ENCODE data around the gene STX1A. TPM values are rescaled to one million over a fixed set of nuclear protein-coding genes. Genes with fewer than 3 reads are reported as not detected.

The STX1A gene
- total and polyA plus RNA-seq, 2 of the 13 experiments (the other 11 are each of a cell fraction or from before 2014, with no cell fraction given), result 6.1 to 12.2 TPM

DNA sequence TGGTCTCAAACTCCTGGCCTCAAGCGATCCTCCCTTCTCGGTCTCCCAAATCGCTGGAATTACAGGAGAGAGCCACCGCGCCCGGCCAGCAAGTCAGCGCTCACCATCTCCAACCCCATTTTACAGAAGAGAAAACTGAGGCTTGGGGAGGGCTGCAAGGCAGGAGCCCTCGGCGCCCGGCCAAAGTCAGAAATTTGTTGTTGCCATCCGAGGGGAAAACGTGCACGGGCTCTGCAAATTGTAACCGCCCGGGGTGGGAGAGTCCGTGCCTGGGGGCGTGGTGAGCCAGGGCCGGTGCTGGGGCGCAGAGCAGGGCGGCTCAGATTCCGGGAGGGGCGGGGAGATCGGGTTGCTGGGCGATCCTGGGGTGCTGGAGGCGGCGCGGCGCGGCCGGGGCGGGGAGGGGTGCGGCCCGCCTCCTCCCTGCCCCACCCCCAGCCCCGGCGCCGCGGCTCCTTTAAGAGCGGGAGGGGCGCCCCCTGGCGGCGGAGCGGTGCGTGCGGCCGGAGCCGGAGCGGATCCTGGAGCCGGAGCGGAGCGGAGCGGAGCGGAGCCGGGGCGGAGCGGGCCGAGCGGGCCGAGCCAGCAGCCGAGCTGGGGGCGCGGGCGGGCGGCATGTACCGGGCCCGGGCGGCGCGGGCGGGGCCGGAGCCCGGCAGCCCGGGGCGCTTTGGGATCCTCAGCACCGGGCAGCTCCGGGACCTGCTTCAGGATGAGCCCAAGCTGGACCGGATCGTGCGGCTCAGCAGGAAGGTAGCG lies 51.9 kb downstream of the STX1A start, which contains the start of gene VPS37D (continued):
- TF ChIP-seq, protein P1, sequence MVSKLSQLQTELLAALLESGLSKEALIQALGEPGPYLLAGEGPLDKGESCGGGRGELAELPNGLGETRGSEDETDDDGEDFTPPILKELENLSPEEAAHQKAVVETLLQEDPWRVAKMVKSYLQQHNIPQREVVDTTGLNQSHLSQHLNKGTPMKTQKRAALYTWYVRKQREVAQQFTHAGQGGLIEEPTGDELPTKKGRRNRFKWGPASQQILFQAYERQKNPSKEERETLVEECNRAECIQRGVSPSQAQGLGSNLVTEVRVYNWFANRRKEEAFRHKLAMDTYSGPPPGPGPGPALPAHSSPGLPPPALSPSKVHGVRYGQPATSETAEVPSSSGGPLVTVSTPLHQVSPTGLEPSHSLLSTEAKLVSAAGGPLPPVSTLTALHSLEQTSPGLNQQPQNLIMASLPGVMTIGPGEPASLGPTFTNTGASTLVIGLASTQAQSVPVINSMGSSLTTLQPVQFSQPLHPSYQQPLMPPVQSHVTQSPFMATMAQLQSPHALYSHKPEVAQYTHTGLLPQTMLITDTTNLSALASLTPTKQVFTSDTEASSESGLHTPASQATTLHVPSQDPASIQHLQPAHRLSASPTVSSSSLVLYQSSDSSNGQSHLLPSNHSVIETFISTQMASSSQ (IDR thresholded peaks at IDR 0.05; ENCODE audit: low read depth), result no peak
- TF ChIP-seq, protein P1 (CRISPR knock-in tag; IDR thresholded peaks at IDR 0.05; ENCODE audit: borderline replicate concordance), result no peak
- TF ChIP-seq ZGPAT (CRISPR knock-in tag; IDR thresholded peaks at IDR 0.05) (0 out of 2 replicates have a peak, but pooled peaks have one; percentile 35), ZNF260 (CRISPR knock-in tag; IDR thresholded peaks at IDR 0.05; ENCODE audit: borderline replicate concordance, low read depth) (no peak), GATAD1 (CRISPR knock-in tag; IDR thresholded peaks at IDR 0.05) (0 out of 2 replicates have a peak, but pooled peaks have one; percentile 20), ZNF713 (CRISPR knock-in tag; IDR thresholded peaks at IDR 0.05) (no peak), RFXAP (CRISPR knock-in tag; IDR thresholded peaks at IDR 0.05; ENCODE audit: borderline replicate concordance) (peak; percentile 40; the same call in 1 of the 2 replicates), NFKBIZ (CRISPR knock-in tag; IDR thresholded peaks at IDR 0.05) (no peak), ARHGAP35 (CRISPR knock-in tag; IDR thresholded peaks at IDR 0.05; ENCODE audit: borderline replicate concordance) (no peak), RNF2 (conservative IDR thresholded peaks at IDR 0.05; ENCODE audit: low read depth) (no peak), DNMT1 (CRISPR knock-in tag; IDR thresholded peaks at IDR 0.05) (no peak), ZNF296 (CRISPR knock-in tag; conservative IDR thresholded peaks at IDR 0.05) (no peak), LRRFIP1 (CRISPR knock-in tag; conservative IDR thresholded peaks at IDR 0.05) (no peak), ZNF326 (CRISPR knock-in tag; IDR thresholded peaks at IDR 0.05; ENCODE audit: borderline replicate concordance) (no peak), PHF5A (CRISPR knock-in tag; IDR thresholded peaks at IDR 0.05; ENCODE audit: low read depth, unreplicated experiment) (peak; percentile 45), POLR2G (IDR thresholded peaks at IDR 0.05; ENCODE audit: low read depth, low read length) (no peak)
- TF ChIP-seq, protein P2, sequence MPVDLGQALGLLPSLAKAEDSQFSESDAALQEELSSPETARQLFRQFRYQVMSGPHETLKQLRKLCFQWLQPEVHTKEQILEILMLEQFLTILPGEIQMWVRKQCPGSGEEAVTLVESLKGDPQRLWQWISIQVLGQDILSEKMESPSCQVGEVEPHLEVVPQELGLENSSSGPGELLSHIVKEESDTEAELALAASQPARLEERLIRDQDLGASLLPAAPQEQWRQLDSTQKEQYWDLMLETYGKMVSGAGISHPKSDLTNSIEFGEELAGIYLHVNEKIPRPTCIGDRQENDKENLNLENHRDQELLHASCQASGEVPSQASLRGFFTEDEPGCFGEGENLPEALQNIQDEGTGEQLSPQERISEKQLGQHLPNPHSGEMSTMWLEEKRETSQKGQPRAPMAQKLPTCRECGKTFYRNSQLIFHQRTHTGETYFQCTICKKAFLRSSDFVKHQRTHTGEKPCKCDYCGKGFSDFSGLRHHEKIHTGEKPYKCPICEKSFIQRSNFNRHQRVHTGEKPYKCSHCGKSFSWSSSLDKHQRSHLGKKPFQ (CRISPR knock-in tag; IDR thresholded peaks at IDR 0.05; ENCODE audit: insufficient replicate concordance), result peak; percentile 34
- TF ChIP-seq, protein P3, sequence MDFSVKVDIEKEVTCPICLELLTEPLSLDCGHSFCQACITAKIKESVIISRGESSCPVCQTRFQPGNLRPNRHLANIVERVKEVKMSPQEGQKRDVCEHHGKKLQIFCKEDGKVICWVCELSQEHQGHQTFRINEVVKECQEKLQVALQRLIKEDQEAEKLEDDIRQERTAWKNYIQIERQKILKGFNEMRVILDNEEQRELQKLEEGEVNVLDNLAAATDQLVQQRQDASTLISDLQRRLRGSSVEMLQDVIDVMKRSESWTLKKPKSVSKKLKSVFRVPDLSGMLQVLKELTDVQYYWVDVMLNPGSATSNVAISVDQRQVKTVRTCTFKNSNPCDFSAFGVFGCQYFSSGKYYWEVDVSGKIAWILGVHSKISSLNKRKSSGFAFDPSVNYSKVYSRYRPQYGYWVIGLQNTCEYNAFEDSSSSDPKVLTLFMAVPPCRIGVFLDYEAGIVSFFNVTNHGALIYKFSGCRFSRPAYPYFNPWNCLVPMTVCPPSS (IDR thresholded peaks at IDR 0.05), result no peak
